HEK293T (cell line): ENCODE measurements around the gene DMD.

Source experiments
- ARNT ChIP-seq: fragments of 450-650 bp; IDR thresholded peaks from 2 replicates; pipeline ENCODE4 v1.6.1; 2017; ENCODE audit warnings: mild to moderate bottlenecking
- ELF4 ChIP-seq: fragments of 450-650 bp; IDR thresholded peaks from 2 replicates; pipeline ENCODE4 v1.6.1; 2017; ENCODE audit warnings: antibody characterized with exemption
- FOXK2 ChIP-seq: fragments of 450-650 bp; IDR thresholded peaks from 2 replicates; pipeline ENCODE4 v1.6.1; 2016; ENCODE audit warnings: mild to moderate bottlenecking
- FOXM1 ChIP-seq: fragments of 450-650 bp; IDR thresholded peaks from 2 replicates; pipeline ENCODE4 v1.6.1; 2017; ENCODE audit warnings: mild to moderate bottlenecking, borderline replicate concordance
- SUZ12 ChIP-seq: fragments of 450-650 bp; IDR thresholded peaks from 2 replicates; pipeline ENCODE4 v1.6.1; 2016; ENCODE audit warnings: mild to moderate bottlenecking
- TARDBP ChIP-seq: fragments of 450-650 bp; IDR thresholded peaks from 2 replicates; pipeline ENCODE4 v1.6.1; 2016

DNA sequence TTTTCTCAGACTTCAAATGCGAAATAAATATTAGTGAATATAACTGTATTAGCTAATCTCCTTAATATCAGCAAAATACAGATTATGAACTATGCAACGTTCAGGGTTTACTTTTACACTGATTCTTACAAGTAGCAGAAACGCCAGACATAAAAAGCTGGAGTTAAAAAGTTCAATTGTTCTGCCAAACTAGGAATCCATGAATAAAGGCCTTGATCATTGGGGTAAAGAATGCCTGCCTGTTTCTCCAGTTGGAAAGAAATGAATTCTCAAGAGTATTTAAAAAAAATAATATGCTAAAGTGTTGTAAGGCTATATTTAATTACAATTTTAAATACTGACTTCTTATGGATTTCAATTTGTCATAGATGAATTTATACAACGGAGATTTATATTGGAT, 612.2 kb downstream of the DMD start:
- TF ChIP-seq ELF4 (no peak), SUZ12 (no peak), FOXM1 (no peak), ARNT (no peak), FOXK2 (no peak), TARDBP (no peak)
